ENCODE measurements around the gene VKORC1.

DNA sequence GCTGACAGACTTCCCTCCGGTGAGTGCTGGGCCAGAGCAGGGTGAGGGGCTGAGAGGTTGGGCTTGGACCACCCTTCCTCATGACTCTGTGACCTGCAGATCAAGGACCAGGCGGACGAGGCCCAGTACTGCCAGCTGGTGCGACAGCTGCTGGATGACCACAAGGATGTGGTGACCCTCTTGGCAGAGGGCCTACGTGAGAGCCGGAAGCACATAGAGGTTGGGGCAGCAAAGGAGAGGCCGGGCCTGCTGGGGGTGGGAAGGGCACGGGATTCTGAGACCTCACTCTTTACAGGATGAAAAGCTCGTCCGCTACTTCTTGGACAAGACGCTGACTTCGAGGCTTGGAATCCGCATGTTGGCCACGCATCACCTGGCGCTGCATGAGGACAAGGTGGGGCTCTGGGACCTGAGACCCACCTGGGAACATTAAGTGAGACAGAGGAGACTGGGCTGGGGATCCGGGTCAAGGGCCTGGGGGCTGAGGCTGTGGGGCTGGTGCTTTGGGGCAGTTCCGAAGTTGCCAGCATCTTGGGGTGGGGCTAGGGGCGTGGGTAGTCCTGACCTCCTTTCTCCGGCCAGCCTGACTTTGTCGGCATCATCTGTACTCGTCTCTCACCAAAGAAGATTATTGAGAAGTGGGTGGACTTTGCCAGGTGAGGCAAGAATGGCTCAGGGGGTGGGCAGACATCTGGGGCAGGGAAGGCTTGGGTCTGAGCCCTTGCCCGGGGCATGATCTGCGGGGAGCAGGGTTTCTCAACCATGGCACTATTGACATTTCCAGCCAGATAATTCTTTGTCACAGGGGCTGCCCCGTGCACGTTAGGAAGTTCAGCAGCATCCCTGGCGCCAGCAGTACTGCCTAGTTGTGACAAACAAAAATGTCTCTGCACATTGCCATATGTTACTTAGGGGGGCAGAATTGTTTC is 15.8 kb upstream of the VKORC1 start:
- TF ChIP-seq, protein P1, sequence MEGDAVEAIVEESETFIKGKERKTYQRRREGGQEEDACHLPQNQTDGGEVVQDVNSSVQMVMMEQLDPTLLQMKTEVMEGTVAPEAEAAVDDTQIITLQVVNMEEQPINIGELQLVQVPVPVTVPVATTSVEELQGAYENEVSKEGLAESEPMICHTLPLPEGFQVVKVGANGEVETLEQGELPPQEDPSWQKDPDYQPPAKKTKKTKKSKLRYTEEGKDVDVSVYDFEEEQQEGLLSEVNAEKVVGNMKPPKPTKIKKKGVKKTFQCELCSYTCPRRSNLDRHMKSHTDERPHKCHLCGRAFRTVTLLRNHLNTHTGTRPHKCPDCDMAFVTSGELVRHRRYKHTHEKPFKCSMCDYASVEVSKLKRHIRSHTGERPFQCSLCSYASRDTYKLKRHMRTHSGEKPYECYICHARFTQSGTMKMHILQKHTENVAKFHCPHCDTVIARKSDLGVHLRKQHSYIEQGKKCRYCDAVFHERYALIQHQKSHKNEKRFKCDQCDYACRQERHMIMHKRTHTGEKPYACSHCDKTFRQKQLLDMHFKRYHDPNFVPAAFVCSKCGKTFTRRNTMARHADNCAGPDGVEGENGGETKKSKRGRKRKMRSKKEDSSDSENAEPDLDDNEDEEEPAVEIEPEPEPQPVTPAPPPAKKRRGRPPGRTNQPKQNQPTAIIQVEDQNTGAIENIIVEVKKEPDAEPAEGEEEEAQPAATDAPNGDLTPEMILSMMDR (IDR thresholded peaks at IDR 0.05 in 8 of 11, conservative IDR thresholded peaks at IDR 0.05 in 3 of 11), result no peak
- no peak for TF ChIP-seq POLR2A (IDR thresholded peaks at IDR 0.05)
